H1 (cell line): ENCODE results near the gene ZFYVE27. TPM values are rescaled to one million over a fixed set of nuclear protein-coding genes. Genes with fewer than 3 reads are reported as not detected.
A peak's percentile ranks its signal among the peaks of the same experiment; 100 is the strongest.

Experiments used
- CREB1 ChIP-seq: IDR thresholded peaks from 2 replicates; pipeline ENCODE4 v1.6.1; 2012; ENCODE audit warnings: inconsistent platforms
- FOSL1 ChIP-seq: IDR thresholded peaks from 2 replicates; pipeline ENCODE4 v1.6.1; 2011; ENCODE audit warnings: mild to moderate bottlenecking, low read depth, low read length, moderate library complexity; ENCODE audit not compliant: insufficient read depth
- RAD21 ChIP-seq, 2 experiments: IDR thresholded peaks in 1 of 2; conservative IDR thresholded peaks in 1 of 2; 2 replicates each; pipeline ENCODE4 v1.6.1; 2011; ENCODE audit warnings: low read depth in 2 of 2, low read length in 2 of 2, improper control_type of control experiment in 1 of 2, inconsistent platforms in 1 of 2, mild to moderate bottlenecking in 1 of 2, moderate library complexity in 1 of 2
- ZNF274 ChIP-seq: IDR thresholded peaks from 2 replicates; pipeline ENCODE4 v1.7.0; 2012; ENCODE audit warnings: low read length, borderline replicate concordance; ENCODE audit errors: extremely low read depth
- polyA plus RNA-seq, 7 experiments: library from polyadenylated mRNA; depleted of rRNA in 3 of 7; stranded (reverse) in 5 of 7; unstranded in 2 of 7; fragments of >200 nt in 5 of 7; fragments of 200-250 nt in 2 of 7; gene quantifications; 1 replicate in 5 of 7; 2 replicates in 1 of 7; 4 replicates in 1 of 7; pipeline versions ENCODE4 v1.2.1 to v1.2.3, GENCODE V29; 2011 to 2013; ENCODE audit warnings: missing spikeins in 2 of 7, mixed read lengths in 2 of 7
- total RNA-seq: library from RNA; stranded (reverse); fragmentation: NEBNext Ultra II Directional; extraction: Animal tissue kit (Norgen Biotek cat#: 25700); gene quantifications from 2 replicates; pipeline ENCODE4 v1.2.1, GENCODE V29; 2021

Gene ZFYVE27
- total and polyA plus RNA-seq, 2 of the 8 experiments (the other 6 are each of a cell fraction or from before 2014, with no cell fraction given), result 16.6 to 19.8 TPM

- peak; percentile 92 to 94 for TF ChIP-seq RAD21 (IDR thresholded peaks at IDR 0.05 in 1 of 2, conservative IDR thresholded peaks at IDR 0.05 in 1 of 2; ENCODE audit: low read depth in 2 of 2, low read length in 2 of 2)
- TF ChIP-seq FOSL1, result no peak
- TF ChIP-seq ZNF274, result no peak
- TF ChIP-seq CREB1, result no peak
Measured at GRCh38 chr10:97701438-97702069, 35.4 kb upstream of the ZFYVE27 start (continued).
